GM23338 (cell line): ENCODE data around the gene ZNF331.

Experiments used
- CREB1 ChIP-seq: fragments of 250-450 bp; sonication (Bioruptor Pico); IDR thresholded peaks from 2 replicates; pipeline ENCODE4 v1.5.0; 2020; ENCODE audit warnings: low read depth, mild to moderate bottlenecking, moderate library complexity
- EZH2 ChIP-seq: fragments of 200-600 bp; sonication (generic); IDR thresholded peaks from one replicate; pipeline ENCODE4 v1.8.0; 2017; ENCODE audit warnings: antibody characterized with exemption, mild to moderate bottlenecking, low read depth; ENCODE audit not compliant: unreplicated experiment
- JUNB ChIP-seq: IDR thresholded peaks from one replicate; pipeline ENCODE4 v1.6.1; 2016; ENCODE audit warnings: antibody characterized with exemption; ENCODE audit not compliant: unreplicated experiment
- POLR2AphosphoS5 ChIP-seq: IDR thresholded peaks from 2 replicates; pipeline ENCODE4 v1.6.1; 2016; ENCODE audit warnings: antibody characterized with exemption, low read depth
- TF ChIP-seq, protein P1 (sequence below), 2 experiments: fragments of 200-600 bp in 1 of 2; sonication (generic) in 1 of 2; conservative IDR thresholded peaks; 2 replicates each; pipeline versions ENCODE4 v1.5.1 to v1.6.1; 2016 to 2017; ENCODE audit warnings: antibody characterized with exemption in 2 of 2, low read depth in 2 of 2, mild to moderate bottlenecking in 2 of 2, moderate library complexity in 1 of 2
- TF ChIP-seq, protein P2 (sequence below): IDR thresholded peaks from 2 replicates; pipeline ENCODE4 v1.6.1; 2016; ENCODE audit warnings: antibody characterized with exemption

DNA sequence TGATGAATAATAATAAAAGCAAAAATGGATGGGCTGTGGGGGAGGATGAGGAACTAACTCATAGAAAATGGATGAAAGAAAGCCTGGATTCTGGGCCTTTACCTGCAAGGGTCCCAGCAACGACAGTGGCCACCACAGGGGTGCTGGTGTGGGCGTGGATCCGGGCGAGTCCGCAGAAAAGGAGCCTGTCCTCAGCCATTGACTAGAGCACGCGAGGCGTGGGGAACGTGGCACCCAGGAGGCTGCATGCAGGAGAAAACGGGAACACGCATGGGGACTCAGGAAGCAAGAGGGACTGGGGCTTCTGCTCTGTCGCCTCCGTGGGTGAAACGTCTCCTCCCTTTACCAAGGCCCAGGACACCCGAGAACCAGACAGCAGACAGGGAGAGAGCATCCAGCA is 68.1 kb downstream of the ZNF331 start:
- TF ChIP-seq, protein P1, sequence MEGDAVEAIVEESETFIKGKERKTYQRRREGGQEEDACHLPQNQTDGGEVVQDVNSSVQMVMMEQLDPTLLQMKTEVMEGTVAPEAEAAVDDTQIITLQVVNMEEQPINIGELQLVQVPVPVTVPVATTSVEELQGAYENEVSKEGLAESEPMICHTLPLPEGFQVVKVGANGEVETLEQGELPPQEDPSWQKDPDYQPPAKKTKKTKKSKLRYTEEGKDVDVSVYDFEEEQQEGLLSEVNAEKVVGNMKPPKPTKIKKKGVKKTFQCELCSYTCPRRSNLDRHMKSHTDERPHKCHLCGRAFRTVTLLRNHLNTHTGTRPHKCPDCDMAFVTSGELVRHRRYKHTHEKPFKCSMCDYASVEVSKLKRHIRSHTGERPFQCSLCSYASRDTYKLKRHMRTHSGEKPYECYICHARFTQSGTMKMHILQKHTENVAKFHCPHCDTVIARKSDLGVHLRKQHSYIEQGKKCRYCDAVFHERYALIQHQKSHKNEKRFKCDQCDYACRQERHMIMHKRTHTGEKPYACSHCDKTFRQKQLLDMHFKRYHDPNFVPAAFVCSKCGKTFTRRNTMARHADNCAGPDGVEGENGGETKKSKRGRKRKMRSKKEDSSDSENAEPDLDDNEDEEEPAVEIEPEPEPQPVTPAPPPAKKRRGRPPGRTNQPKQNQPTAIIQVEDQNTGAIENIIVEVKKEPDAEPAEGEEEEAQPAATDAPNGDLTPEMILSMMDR (conservative IDR thresholded peaks at IDR 0.05; ENCODE audit: low read depth in 2 of 2), result no peak
- TF ChIP-seq CREB1 (no peak), EZH2 (no peak), POLR2AphosphoS5 (no peak), JUNB (no peak)
- TF ChIP-seq, protein P2, sequence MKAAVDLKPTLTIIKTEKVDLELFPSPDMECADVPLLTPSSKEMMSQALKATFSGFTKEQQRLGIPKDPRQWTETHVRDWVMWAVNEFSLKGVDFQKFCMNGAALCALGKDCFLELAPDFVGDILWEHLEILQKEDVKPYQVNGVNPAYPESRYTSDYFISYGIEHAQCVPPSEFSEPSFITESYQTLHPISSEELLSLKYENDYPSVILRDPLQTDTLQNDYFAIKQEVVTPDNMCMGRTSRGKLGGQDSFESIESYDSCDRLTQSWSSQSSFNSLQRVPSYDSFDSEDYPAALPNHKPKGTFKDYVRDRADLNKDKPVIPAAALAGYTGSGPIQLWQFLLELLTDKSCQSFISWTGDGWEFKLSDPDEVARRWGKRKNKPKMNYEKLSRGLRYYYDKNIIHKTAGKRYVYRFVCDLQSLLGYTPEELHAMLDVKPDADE, result no peak
